Stimulated activated CD4-positive, alpha-beta T cell treated with anti-CD3 and anti-CD28 coated beads, TNF-alpha, amount 100 ng/mL, for 4 hours (primary cell): ENCODE data around the gene BICD1.

Source experiments
- DNase-seq, 3 experiments: peaks; one replicate each; pipeline ENCODE4 v3.0.0-alpha.2; 2020; ENCODE audit warnings: low read depth in 3 of 3

The BICD1 gene

DNA sequence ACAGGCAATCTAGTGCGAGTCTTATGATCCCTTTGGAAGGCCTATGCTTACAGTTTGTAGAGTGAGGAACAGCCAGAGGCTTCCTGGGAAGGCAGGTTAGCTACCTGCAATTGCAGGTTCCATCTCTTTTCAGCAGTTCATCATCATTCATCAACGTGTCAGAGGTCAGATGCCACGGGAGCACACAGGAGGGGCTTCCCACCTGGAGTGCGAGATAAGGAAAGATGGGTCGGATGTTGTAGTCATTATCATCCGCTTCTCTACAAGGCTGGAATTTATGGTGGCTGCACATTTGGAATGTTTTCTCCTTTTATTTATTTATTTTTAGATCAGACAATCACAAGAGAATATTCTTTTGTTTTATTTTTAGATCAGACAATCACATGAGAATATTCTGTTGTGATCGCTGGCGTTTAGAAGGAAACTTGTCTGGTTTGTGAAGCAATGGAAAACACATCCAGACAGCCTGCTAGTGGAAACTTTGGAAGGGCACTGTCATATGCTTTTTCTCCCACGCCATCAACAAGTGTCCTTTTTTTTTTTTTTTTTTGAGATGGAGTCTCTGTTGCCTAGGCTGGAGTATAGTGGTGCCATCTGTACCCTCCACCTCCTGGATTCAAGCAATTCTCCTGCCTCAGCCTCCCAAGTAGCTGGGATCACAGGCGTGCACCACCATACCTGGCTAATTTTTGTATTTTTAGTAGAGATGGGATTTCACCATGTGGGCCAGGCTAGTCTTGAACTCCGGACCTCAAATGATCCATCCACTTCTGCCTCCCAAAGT is 1.9 kb upstream of the BICD1 start:
- DNase-seq, result no peak

GRCh38 chr12:32105986-32106516 is 596 bp upstream of the BICD1 start:
- DNase-seq, result no peak

DNA sequence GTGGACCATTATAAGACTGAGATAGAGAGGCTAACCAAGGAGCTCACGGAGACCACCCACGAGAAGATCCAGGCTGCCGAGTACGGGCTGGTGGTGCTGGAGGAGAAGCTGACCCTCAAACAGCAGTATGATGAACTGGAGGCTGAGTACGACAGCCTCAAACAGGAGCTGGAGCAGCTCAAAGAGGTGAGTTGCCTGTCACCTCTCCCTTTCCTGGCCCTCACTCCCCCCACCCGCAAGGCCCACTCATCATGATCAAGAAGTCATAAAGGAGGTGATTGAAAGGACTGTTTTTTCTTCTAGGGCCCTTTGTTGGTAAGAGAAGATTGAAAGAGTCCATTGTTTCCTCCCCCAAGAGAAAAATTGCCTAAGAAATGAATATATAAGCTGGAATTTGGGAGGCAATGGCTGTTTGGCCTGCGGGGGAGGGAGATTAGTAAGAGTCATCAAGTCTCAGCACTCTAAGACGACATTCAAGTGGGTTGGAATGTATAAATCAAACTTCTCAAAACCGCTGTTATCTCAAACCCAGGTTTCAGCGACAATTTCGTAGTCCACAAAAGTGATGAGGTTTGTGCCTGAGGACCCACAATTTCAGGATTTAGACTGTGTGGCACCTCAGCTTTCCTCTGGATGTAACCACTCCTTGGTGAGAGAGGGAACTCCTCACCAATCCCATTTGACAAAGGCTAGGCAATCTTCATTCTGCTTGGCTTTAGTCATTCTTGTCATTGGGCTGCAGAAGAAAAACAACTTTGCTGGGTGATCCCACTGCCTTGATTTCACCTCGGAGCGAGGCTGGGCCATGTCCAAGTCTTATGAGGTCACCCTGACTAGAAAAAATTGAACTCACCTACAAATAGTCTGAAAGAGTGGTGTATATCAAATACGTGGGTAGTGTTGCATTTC is 966 bp downstream of the BICD1 start:
- DNase-seq, result peak in 1 of 3 experiments; percentile 16

DNA sequence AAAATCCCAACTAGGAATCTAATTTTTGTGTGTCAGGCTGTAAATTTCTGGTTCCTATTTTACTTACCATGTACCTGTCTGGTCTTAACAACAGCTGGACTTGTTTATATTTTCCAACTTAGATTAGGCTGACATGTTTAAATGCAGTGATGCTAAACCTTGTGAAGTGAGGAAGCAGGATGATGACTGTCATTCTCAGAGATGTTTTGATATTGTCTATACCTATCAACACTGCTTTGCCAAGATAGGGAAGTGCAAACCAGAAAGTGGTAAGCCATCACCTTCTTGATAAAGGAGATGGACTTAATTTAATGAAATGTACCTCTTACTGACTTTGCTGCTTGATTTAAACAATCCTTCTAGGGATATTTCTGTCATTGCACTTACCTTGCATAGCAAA is 2.1 kb downstream of the BICD1 start:
- no peak for DNase-seq

- DNase-seq, result no peak
These were observed 3.8 kb downstream of the BICD1 start for GRCh38 chr12:32110417-32110816.

DNA sequence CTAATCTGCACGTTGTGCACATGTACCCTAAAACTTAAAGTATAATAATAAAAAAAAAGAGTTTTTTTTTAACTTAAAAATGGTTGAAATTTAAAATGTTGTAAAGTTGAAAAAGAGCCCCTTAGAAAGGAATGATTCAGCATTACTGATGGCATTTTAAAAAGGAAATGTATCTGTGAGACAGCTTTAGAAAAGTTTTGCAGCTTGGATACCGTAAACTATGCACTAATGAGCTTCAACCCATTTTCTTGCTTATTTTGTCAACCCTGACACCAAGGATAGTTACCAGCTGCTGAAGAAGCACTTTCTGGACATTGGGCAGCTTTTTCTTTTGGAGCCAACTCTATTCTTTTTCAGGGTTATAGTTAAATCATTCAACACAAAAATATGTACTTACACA is 4.3 kb downstream of the BICD1 start:
- no peak for DNase-seq

GRCh38 chr12:32115404-32116104 is 8.9 kb downstream of the BICD1 start:
- DNase-seq, result no peak

DNA sequence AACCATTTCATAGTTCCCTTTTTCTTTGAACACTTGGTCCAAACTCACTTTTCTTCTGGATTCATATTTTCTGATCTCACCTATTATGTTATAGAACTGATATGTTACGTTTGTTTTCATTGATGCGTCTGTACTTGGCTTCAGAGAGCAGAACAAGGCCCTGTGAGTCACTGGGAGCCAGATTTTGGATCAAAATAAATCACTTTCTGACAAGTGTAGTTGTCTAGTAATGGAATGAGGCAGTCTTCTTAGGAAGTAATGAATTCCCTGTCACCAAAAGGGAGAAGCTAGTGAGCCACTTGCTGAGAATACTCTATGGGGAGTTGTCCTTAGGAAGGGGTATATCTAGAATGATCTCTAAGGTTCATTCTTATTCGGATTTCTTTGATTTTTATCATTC is 10.2 kb downstream of the BICD1 start:
- DNase-seq, result no peak

GRCh38 chr12:32117316-32117715 is 10.7 kb downstream of the BICD1 start:
- DNase-seq, result no peak

GRCh38 chr12:32118806-32119205 is 12.2 kb downstream of the BICD1 start:
- DNase-seq, result no peak

DNA sequence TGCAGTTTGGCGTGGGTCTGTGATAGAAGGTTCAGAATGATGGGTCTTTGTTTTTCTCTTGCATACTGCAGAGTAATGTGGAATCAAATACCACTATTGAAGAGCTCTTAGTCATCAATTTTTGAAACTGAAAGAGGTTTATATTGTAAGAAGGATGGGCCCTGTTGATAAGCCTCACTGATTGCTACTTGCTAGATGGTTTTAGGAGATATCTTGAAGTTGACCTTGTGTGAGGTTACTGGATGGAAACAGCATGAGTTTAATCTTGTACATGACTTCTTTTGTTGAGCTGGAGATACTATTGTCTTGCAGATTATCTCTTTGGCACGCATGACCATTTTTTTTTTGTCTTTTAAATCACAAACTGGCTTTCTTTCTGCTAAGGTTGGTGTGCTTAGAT is 13.8 kb downstream of the BICD1 start:
- no peak for DNase-seq

GRCh38 chr12:32124637-32125036 is 18.0 kb downstream of the BICD1 start:
- DNase-seq, result no peak

DNA sequence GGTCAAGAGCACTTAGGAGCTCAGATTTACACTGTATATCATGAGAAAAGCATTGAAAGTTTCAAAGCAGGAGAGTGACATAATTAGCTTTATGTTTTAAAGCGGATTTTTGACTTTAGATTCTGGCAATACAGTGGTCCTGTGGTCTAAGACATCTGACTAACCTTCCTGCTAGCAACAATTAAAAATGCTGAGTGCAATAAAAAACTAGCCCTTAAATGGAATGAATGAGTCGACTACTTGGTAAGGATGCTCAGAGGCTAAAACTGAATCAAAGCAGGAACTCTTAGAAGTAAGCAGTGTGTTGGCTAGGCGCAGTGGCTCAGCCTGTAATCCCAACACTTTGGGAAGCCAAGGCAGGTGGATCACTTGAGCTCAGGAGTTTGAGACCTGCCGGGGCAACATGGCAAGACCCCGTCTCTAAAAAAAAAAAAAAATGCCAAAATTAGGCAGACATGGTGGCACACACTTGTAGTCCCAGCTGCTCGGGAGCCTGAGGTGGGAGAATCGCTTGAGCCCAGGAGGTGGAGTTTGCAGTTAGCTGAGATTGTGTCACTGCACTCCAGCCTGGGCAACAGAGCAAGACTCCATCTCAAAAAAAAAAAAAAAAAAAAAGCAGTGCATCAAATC is 18.9 kb downstream of the BICD1 start:
- no peak for DNase-seq

DNA sequence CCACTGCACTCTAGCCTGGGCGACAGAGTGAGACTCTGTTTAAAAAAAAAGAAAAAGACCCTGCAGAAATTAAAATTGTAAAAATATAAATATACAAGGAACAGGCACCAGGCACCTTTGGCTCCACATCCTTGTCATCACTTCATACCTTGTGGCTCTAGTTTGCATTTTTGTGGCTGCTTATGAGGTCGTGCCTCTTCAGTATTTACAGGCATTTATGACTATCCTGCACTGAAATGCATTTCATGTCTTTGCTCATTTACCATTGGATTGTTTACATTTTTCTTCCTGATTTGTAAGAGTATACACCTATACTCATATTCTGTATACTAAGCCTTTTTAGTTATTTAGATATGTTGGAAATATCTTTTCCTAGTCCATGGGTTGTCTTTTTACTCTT is 20.1 kb downstream of the BICD1 start:
- no peak for DNase-seq

- DNase-seq, result no peak
These were observed 25.0 kb downstream of the BICD1 start for GRCh38 chr12:32131666-32132065.

DNA sequence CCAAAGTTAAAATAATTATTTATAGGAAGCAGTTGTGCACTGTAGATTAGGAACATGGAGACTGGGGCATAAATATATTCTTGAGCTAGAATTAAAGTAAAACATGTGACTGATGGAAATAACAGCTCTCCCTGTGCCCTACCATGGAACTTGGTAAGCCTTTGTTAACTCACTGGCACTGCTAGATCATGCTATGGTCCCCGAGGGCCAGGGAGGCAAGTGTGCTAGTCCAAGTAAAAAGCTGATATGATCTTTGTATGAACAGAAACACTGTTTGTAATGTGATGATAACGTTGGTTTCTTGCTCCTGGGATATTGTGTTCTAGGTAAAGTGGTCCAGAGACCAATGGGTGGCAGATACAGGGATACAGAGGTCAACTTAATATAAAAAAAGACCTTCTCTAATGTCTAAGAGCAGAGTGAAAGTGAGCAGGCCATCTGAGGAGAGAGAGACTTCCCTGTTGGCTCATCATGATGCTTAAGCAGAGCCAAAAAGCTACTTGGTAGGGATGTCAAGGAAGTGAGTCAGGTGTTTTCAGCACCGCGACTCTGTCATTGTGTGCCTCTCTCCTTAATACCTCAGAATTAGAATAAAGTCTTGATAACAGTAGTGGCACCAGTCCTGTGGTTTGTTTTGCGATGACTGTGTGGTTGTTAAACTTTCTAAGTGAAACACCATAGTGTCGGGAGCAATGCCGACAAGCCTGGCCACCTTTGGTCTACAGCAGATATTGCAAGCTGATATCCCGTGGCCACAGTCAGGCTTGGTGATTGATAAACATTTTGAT is 27.6 kb downstream of the BICD1 start:
- DNase-seq, result no peak

DNA sequence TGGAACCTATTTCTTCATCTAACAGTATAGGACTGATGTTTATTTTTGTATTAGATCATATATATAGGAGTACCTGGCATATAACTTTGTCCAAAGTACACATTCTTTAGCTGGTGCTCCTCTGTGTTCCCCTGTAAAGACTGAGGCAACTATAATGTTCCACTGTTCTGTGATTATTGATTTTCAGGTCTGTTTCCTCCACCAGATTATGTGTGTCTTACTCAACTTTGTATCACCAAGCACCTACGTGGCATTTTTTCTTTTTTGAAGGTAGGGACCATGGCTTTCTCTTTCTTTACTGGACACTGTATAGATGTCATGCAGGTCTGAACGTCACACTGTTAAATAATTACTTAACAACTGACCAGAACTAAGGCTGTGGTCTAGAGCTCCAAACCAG is 29.3 kb downstream of the BICD1 start:
- no peak for DNase-seq

- DNase-seq, result no peak
These were observed 29.8 kb downstream of the BICD1 start for GRCh38 chr12:32136404-32136803.

- DNase-seq, result no peak
These were observed 32.4 kb downstream of the BICD1 start for GRCh38 chr12:32139064-32139421.

- no peak for DNase-seq
These were observed 34.2 kb downstream of the BICD1 start for GRCh38 chr12:32140877-32141276.

GRCh38 chr12:32145096-32145495 is 38.4 kb downstream of the BICD1 start:
- no peak for DNase-seq
